Hepatocyte (in vitro differentiated cells): ENCODE results near the gene CBL. TPM values are rescaled to one million over a fixed set of nuclear protein-coding genes. Genes with fewer than 3 reads are reported as not detected.
A peak's percentile ranks its signal among the peaks of the same experiment; 100 is the strongest.

ENCODE experiments used
- DNase-seq: peaks from one replicate; pipeline ENCODE4 v3.0.0-alpha.2; 2016; ENCODE audit warnings: low spot score
- H2AFZ ChIP-seq: fragments of 200-600 bp; sonication (generic); 2 replicates; pipeline ENCODE4 v1.6.0; 2016; ENCODE audit warnings: antibody characterized with exemption, mild to moderate bottlenecking
- H3K27ac ChIP-seq: fragments of 200-600 bp; sonication (generic); 2 replicates; pipeline ENCODE4 v1.5.1; 2016; ENCODE audit warnings: mild to moderate bottlenecking
- H3K27me3 ChIP-seq: fragments of 200-600 bp; sonication (generic); 2 replicates; pipeline ENCODE4 v1.6.1; 2016
- H3K36me3 ChIP-seq: fragments of 200-600 bp; sonication (generic); replicated peaks from 2 replicates; pipeline ENCODE4 v1.5.1; 2016; ENCODE audit warnings: low read depth; ENCODE audit not compliant: insufficient read depth
- H3K4me1 ChIP-seq: fragments of 200-600 bp; sonication (generic); 2 replicates; pipeline ENCODE4 v1.5.1; 2016; ENCODE audit warnings: mild to moderate bottlenecking, moderate library complexity; ENCODE audit not compliant: insufficient read depth
- H3K4me2 ChIP-seq: fragments of 200-600 bp; sonication (generic); 2 replicates; pipeline ENCODE4 v1.6.0; 2016
- H3K4me3 ChIP-seq: fragments of 200-600 bp; sonication (generic); 2 replicates; pipeline ENCODE4 v1.5.1; 2016; ENCODE audit warnings: mild to moderate bottlenecking
- H3K79me2 ChIP-seq: fragments of 200-600 bp; sonication (generic); 2 replicates; pipeline ENCODE4 v1.6.0; 2017; ENCODE audit warnings: mild to moderate bottlenecking
- H3K9me2 ChIP-seq: fragments of 200-600 bp; sonication (generic); replicated peaks from 2 replicates; pipeline ENCODE4 v1.6.0; 2017; ENCODE audit warnings: mild to moderate bottlenecking; ENCODE audit not compliant: insufficient read depth
- H3K9me3 ChIP-seq: fragments of 200-600 bp; sonication (generic); 2 replicates; pipeline ENCODE4 v1.5.1; 2016; ENCODE audit warnings: low read depth, mild to moderate bottlenecking
- H4K20me1 ChIP-seq: fragments of 200-600 bp; sonication (generic); 2 replicates; pipeline ENCODE4 v1.6.0; 2016; ENCODE audit warnings: mild to moderate bottlenecking; ENCODE audit not compliant: insufficient read depth, poor library complexity, severe bottlenecking
- EZH2 ChIP-seq: fragments of 200-600 bp; sonication (generic); IDR thresholded peaks from 2 replicates; pipeline ENCODE4 v1.6.1; 2016; ENCODE audit warnings: antibody characterized with exemption, mild to moderate bottlenecking, borderline replicate concordance
- EZH2phosphoT487 ChIP-seq: fragments of 200-600 bp; sonication (generic); IDR thresholded peaks from one replicate; pipeline ENCODE4 v1.6.1; 2018; ENCODE audit warnings: antibody characterized with exemption, mild to moderate bottlenecking, low read depth, moderate library complexity; ENCODE audit not compliant: unreplicated experiment, severe bottlenecking
- WGBS: methylation state at CpG from one replicate; pipeline ENCODE4 v1.1.6; 2016; ENCODE audit warnings: low lambda C conversion rate; ENCODE audit errors: missing lambda C conversion rate; 5-methylcytosine and 5-hydroxymethylcytosine counted together
- polyA plus RNA-seq: library from polyadenylated mRNA; unstranded; fragments of >200 nt; fragmentation: Nextera tagmentation; extraction: Ambion mirVana; gene quantifications from 2 replicates; pipeline ENCODE4 v1.2.1, GENCODE V29; 2016
- total RNA-seq: library from RNA; depleted of rRNA; stranded (reverse); fragments of >200 nt; gene quantifications from 2 replicates; pipeline ENCODE4 v1.2.3, GENCODE V29; 2014
- TF ChIP-seq, protein P1 (sequence below): fragments of 200-600 bp; sonication (generic); IDR thresholded peaks from 2 replicates; pipeline ENCODE4 v1.5.1; 2016; ENCODE audit warnings: antibody characterized with exemption, mild to moderate bottlenecking; ENCODE audit not compliant: poor library complexity

The CBL gene
- total and polyA plus RNA-seq, 2 experiments from 2014 or later, result 6.6 to 15.6 TPM

DNA sequence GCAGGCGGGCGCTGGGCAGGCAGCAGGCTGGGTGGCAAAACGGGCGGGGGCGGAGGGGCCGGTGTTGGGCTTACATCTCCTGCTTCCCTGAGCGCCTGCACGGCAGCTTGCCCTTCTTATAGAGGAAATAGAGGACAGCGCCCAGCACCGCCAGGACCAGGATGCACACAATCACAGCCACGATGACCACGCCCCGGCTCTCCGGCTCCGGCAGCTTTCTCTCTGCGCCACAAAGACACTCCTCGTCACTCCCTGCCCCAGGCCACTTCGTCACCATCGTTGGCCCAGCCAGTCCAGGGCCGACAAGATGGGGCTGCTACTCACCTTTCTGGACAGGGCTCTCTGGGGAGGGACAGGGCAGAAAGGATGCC is 104.5 kb downstream of the CBL start:
- H4K20me1 ChIP-seq, result no peaks in the 10 kb centered on the region
- H3K4me2 ChIP-seq, result no peak overlapping the region
- H2AFZ ChIP-seq, result no peak overlapping the region
- no peaks in the 10 kb centered on the region for H3K79me2 ChIP-seq
- no peaks in the 10 kb centered on the region for H3K9me3 ChIP-seq
- peaks cover 9% of the 10 kb centered on the region for H3K4me1 ChIP-seq
- no peaks in the 10 kb centered on the region for H3K36me3 ChIP-seq
- TF ChIP-seq EZH2 (no peak), EZH2phosphoT487 (no peak)
- TF ChIP-seq, protein P1, sequence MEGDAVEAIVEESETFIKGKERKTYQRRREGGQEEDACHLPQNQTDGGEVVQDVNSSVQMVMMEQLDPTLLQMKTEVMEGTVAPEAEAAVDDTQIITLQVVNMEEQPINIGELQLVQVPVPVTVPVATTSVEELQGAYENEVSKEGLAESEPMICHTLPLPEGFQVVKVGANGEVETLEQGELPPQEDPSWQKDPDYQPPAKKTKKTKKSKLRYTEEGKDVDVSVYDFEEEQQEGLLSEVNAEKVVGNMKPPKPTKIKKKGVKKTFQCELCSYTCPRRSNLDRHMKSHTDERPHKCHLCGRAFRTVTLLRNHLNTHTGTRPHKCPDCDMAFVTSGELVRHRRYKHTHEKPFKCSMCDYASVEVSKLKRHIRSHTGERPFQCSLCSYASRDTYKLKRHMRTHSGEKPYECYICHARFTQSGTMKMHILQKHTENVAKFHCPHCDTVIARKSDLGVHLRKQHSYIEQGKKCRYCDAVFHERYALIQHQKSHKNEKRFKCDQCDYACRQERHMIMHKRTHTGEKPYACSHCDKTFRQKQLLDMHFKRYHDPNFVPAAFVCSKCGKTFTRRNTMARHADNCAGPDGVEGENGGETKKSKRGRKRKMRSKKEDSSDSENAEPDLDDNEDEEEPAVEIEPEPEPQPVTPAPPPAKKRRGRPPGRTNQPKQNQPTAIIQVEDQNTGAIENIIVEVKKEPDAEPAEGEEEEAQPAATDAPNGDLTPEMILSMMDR, result no peak
- no peak for DNase-seq
- H3K27me3 ChIP-seq, result peaks cover 16% of the 10 kb centered on the region
- WGBS, result 95% methylated on average over 18 of the region's 20 CpGs
- H3K27ac ChIP-seq, result no peak overlapping the region
- H3K4me3 ChIP-seq, result no peak overlapping the region
- H3K9me2 ChIP-seq, result no peaks in the 10 kb centered on the region

DNA sequence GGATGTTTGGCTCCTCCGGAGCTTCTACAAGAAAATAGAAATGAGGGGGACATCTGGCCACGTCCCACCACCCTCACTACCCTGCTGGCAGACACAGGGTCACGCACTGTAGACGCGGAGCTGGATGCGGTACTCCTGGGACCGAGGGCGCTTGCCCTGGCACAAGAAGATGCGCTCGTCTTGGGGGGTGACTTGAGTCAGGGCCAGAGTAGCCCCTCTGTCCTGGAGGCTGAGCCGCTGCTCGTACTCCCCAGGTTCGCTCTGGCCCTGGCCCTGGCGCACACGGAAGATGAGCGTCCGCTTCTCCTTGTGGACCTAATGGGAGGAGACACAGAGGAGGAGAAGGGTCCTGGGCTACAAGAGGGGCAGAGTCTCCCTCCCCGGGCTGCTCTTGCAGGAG is 108.6 kb downstream of the CBL start:
- H3K4me3 ChIP-seq, result no peak overlapping the region
- no peaks in the 10 kb centered on the region for H3K79me2 ChIP-seq
- peaks cover 21% of the 10 kb centered on the region for H3K4me1 ChIP-seq
- WGBS, result 86% methylated on average over 18 of the region's 18 CpGs
- peaks cover 41% of the 10 kb centered on the region for H3K27me3 ChIP-seq
- no peak for DNase-seq
- H3K36me3 ChIP-seq, result no peaks in the 10 kb centered on the region
- no peaks in the 10 kb centered on the region for H3K9me2 ChIP-seq
- H3K27ac ChIP-seq, result no peak overlapping the region
- peak overlapping the region; percentile 96 for H3K4me2 ChIP-seq
- no peak for TF ChIP-seq EZH2
- TF ChIP-seq, protein P1, result no peak
- no peak for TF ChIP-seq EZH2phosphoT487
- H4K20me1 ChIP-seq, result no peaks in the 10 kb centered on the region
- no peak overlapping the region for H2AFZ ChIP-seq
- H3K9me3 ChIP-seq, result no peaks in the 10 kb centered on the region

DNA sequence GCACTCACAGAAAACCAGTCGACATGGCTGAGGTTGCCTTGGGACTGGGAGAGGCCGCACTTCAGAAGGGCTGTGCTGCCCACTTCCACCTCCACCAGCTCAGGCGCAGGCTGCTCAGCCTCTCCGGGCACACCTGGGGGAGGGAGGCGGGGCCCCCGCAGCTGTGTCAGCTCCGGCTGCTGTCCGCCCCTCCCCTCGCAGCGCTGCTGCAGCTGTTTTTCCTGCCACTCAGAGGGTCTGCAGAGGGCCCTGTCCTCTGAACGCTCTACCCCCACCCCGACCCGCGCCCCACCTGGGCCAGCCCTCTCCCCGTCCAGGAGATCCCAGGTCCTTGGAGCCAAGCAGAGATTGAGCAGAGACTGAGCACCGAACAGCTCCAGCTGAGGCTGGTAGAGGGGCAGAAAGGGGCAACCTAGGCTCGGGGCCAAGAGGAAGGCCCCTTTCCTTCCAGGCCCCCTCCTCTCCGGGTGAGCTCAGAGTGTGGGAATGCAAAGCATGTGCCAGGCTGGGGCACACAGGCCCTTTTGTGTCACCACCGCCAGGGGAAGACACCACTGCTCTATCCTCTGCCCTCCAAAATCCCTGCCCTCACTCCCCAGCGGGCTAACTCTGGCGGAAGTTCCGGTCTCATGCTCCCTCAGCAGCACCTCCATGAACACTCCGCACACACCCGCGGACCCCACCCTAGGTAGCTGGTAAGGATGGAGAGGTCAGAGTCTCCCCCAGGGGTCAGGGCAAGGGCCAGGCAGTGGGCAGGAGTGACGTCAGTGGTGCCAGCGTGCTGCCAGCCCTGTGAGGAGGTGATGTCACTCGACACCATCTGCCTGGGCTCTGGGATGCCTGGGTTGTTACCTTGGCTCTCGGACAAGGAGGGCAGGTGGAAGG is 109.2 kb downstream of the CBL start:
- Histone ChIP-seq H3K4me3 (peak overlapping the region; percentile 7), H3K27ac (no peak overlapping the region), H3K4me1 (peaks cover 21% of the 10 kb centered on the region), H3K4me2 (peak overlapping the region; percentile 96), H3K9me3 (no peaks in the 10 kb centered on the region), H2AFZ (no peak overlapping the region), H3K36me3 (no peaks in the 10 kb centered on the region), H3K79me2 (no peaks in the 10 kb centered on the region), H4K20me1 (no peaks in the 10 kb centered on the region), H3K27me3 (peaks cover 42% of the 10 kb centered on the region), H3K9me2 (no peaks in the 10 kb centered on the region)
- WGBS, result 16% methylated on average over 20 of the region's 29 CpGs
- DNase-seq, result no peak
- TF ChIP-seq, protein P1, result peak; percentile 3
- no peak for TF ChIP-seq EZH2phosphoT487
